HepG2 (cell line): Measurements from ENCODE around the gene ZBTB32. TPM values are rescaled to one million over a fixed set of nuclear protein-coding genes. Genes with fewer than 3 reads are reported as not detected.

Experiments
- EHMT2 ChIP-seq: fragments of 200-600 bp; sonication (generic); IDR thresholded peaks from 2 replicates; pipeline ENCODE4 v1.7.0; 2017; ENCODE audit warnings: antibody characterized with exemption, low read depth, low read length, borderline replicate concordance
- GFI1 ChIP-seq: sonication (generic); formaldehyde crosslinking; IDR thresholded peaks from 2 replicates; pipeline ENCODE4 v1.5.0; 2020; ENCODE audit warnings: missing genetic modification reagents, mild to moderate bottlenecking, borderline replicate concordance
- KLF6 ChIP-seq: IDR thresholded peaks from 2 replicates; pipeline ENCODE4 v1.8.0; 2016; ENCODE audit warnings: missing biosample characterization, missing genetic modification reagents
- MAFG ChIP-seq: sonication (generic); formaldehyde crosslinking; IDR thresholded peaks from 2 replicates; pipeline ENCODE4 v1.5.1; 2020; ENCODE audit warnings: mild to moderate bottlenecking, missing genetic modification reagents
- NR2F1 ChIP-seq, 2 experiments: fragments of 450-650 bp in 1 of 2; formaldehyde crosslinking in 1 of 2; IDR thresholded peaks; 2 replicates each; pipeline versions ENCODE4 v1.5.0 to v1.6.1; 2016 to 2020; ENCODE audit warnings: mild to moderate bottlenecking in 1 of 2, missing compliant biosample characterization in 1 of 2, missing genetic modification reagents in 1 of 2, moderate library complexity in 1 of 2
- SCMH1 ChIP-seq: sonication (generic); formaldehyde crosslinking; IDR thresholded peaks from 2 replicates; pipeline ENCODE4 v1.9.0; 2021; ENCODE audit warnings: missing genetic modification reagents, mild to moderate bottlenecking, borderline replicate concordance
- TOPORS ChIP-seq: sonication (generic); formaldehyde crosslinking; IDR thresholded peaks from 2 replicates; pipeline ENCODE4 v1.8.0; 2023; ENCODE audit warnings: mild to moderate bottlenecking, missing genetic modification reagents
- ZKSCAN8 ChIP-seq: IDR thresholded peaks from 2 replicates; pipeline ENCODE4 v1.6.1; 2016; ENCODE audit warnings: borderline replicate concordance, missing genetic modification reagents, missing compliant biosample characterization
- ZNF124 ChIP-seq: sonication (generic); formaldehyde crosslinking; IDR thresholded peaks from 2 replicates; pipeline ENCODE4 v1.4.0; 2020; ENCODE audit warnings: missing genetic modification reagents
- ZNF550 ChIP-seq: sonication (generic); formaldehyde crosslinking; IDR thresholded peaks from 2 replicates; pipeline ENCODE4 v1.4.0; 2020; ENCODE audit warnings: mild to moderate bottlenecking, missing genetic modification reagents, borderline replicate concordance
- polyA plus RNA-seq, 8 experiments: library from polyadenylated mRNA; depleted of rRNA in 3 of 8; stranded (reverse) in 7 of 8; unstranded in 1 of 8; fragments of >200 nt; fragmentation: Illumina TruSeq in 4 of 8; extraction: Trizol in 4 of 8; gene quantifications; 2 replicates each; pipeline versions ENCODE4 v1.2.1 to v1.2.3, GENCODE V29; 2011 to 2016; ENCODE audit warnings: low read depth in 4 of 8, missing spikeins in 1 of 8, mixed read lengths in 1 of 8; ENCODE audit not compliant: insufficient read depth in 1 of 8
- total RNA-seq, 5 experiments: library from RNA; depleted of rRNA; stranded (reverse); fragments of >200 nt; fragmentation: Illumina TruSeq; extraction: Trizol; gene quantifications; 2 replicates each; pipeline ENCODE4 v1.2.3, GENCODE V29; 2016; ENCODE audit warnings: low read depth in 1 of 5
- TF ChIP-seq, protein P1 (sequence below): sonication (generic); formaldehyde crosslinking; IDR thresholded peaks from 2 replicates; pipeline ENCODE4 v1.8.0; 2022; ENCODE audit warnings: mild to moderate bottlenecking, missing genetic modification reagents; ENCODE audit not compliant: insufficient replicate concordance
- TF ChIP-seq, protein P2 (sequence below): sonication (generic); formaldehyde crosslinking; IDR thresholded peaks from 2 replicates; pipeline ENCODE4 v1.5.1; 2020; ENCODE audit warnings: mild to moderate bottlenecking, missing genetic modification reagents, moderate library complexity
- TF ChIP-seq, protein P3 (sequence below): sonication (generic); formaldehyde crosslinking; IDR thresholded peaks from 2 replicates; pipeline ENCODE4 v1.5.1; 2020; ENCODE audit warnings: missing genetic modification reagents, mild to moderate bottlenecking, borderline replicate concordance
- TF ChIP-seq, protein P4 (sequence below): IDR thresholded peaks from 2 replicates; pipeline ENCODE4 v1.6.1; 2018; ENCODE audit warnings: missing genetic modification reagents, mild to moderate bottlenecking, missing compliant biosample characterization
- TF ChIP-seq, protein P5 (sequence below): sonication (generic); formaldehyde crosslinking; IDR thresholded peaks from 2 replicates; pipeline ENCODE4 v1.4.0; 2020; ENCODE audit warnings: missing genetic modification reagents, mild to moderate bottlenecking, borderline replicate concordance
- TF ChIP-seq, protein P6 (sequence below): sonication (generic); formaldehyde crosslinking; IDR thresholded peaks from 2 replicates; pipeline ENCODE4 v1.8.1; 2023; ENCODE audit warnings: missing genetic modification reagents, mild to moderate bottlenecking, borderline replicate concordance
- TF ChIP-seq, protein P7 (sequence below): sonication (generic); formaldehyde crosslinking; conservative IDR thresholded peaks from 2 replicates; pipeline ENCODE4 v1.5.0; 2020; ENCODE audit warnings: missing genetic modification reagents

Gene ZBTB32
- total and polyA plus RNA-seq, 2 of the 13 experiments (the other 11 are each of a cell fraction or from before 2014, with no cell fraction given): not detected

DNA sequence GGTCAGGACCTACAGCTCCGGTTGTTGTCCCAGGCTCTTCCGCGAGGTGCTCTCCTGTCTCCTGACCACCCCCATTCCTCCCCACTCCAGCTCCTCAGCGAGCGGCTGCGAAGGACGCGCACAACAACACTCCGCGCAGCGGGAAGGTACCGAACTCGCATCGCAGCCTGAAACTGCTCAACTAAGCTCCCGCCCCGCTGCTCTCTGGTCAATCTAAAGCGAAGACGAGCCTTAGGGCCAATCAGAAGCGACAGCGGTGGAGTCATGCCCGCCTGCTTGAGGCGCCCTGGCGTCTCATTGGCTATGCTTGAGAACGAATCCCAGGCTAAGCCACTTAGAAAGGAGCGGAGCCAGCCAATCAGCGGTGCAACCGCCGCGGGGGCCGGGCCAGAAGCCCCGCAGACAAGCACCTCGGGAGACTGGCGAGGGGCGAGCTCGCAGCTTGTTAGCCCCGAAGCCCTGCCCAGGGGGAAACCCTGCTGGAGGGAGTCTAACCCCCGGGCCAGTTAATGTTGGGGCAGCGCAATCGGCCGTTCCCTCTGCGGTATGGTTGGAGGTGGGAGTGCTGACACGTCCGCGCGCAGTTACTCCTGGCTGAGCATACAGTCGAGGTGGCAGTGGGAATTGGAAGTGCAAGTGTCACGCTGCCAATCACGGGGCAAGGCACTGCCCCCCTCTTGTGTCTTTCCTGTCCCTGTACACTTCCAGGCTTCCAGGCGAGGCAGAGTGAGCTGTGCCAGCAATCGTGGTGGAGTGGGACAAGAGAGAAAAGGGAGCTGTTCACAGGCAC is 1.9 kb upstream of the ZBTB32 start (continued):
- TF ChIP-seq, protein P1, sequence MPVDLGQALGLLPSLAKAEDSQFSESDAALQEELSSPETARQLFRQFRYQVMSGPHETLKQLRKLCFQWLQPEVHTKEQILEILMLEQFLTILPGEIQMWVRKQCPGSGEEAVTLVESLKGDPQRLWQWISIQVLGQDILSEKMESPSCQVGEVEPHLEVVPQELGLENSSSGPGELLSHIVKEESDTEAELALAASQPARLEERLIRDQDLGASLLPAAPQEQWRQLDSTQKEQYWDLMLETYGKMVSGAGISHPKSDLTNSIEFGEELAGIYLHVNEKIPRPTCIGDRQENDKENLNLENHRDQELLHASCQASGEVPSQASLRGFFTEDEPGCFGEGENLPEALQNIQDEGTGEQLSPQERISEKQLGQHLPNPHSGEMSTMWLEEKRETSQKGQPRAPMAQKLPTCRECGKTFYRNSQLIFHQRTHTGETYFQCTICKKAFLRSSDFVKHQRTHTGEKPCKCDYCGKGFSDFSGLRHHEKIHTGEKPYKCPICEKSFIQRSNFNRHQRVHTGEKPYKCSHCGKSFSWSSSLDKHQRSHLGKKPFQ (CRISPR knock-in tag): no peak
- TF ChIP-seq, protein P2, sequence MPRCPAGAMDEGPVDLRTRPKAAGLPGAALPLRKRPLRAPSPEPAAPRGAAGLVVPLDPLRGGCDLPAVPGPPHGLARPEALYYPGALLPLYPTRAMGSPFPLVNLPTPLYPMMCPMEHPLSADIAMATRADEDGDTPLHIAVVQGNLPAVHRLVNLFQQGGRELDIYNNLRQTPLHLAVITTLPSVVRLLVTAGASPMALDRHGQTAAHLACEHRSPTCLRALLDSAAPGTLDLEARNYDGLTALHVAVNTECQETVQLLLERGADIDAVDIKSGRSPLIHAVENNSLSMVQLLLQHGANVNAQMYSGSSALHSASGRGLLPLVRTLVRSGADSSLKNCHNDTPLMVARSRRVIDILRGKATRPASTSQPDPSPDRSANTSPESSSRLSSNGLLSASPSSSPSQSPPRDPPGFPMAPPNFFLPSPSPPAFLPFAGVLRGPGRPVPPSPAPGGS (CRISPR knock-in tag): 0 out of 2 replicates have a peak, but pooled peaks have one; percentile 66
- TF ChIP-seq, protein P3, sequence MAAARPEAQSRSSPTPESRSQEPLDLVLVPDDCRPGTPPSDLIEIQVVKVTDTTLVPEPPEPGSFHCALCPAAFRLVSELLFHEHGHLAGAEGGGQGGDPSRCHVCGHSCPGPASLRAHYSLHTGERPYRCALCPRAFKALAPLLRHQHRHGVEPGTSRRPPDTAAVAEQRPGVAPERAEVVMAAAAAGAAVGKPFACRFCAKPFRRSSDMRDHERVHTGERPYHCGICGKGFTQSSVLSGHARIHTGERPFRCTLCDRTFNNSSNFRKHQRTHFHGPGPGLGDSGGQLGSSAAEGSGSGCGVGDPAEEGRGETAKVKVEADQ: peak; percentile 87
- TF ChIP-seq ZKSCAN8 (CRISPR knock-in tag) (no peak), ZNF550 (CRISPR knock-in tag) (no peak), MAFG (CRISPR knock-in tag) (no peak), KLF6 (CRISPR knock-in tag) (no peak), ZNF124 (CRISPR knock-in tag) (no peak), GFI1 (CRISPR knock-in tag) (no peak), NR2F1 (CRISPR knock-in tag; IDR thresholded peaks at IDR 0.05) (no peak), SCMH1 (CRISPR knock-in tag) (no peak), TOPORS (CRISPR knock-in tag) (no peak), EHMT2 (no peak)
- TF ChIP-seq, protein P4, sequence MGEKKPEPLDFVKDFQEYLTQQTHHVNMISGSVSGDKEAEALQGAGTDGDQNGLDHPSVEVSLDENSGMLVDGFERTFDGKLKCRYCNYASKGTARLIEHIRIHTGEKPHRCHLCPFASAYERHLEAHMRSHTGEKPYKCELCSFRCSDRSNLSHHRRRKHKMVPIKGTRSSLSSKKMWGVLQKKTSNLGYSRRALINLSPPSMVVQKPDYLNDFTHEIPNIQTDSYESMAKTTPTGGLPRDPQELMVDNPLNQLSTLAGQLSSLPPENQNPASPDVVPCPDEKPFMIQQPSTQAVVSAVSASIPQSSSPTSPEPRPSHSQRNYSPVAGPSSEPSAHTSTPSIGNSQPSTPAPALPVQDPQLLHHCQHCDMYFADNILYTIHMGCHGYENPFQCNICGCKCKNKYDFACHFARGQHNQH (CRISPR knock-in tag): 0 out of 2 replicates have a peak, but pooled peaks have one; percentile 17
- TF ChIP-seq, protein P5, sequence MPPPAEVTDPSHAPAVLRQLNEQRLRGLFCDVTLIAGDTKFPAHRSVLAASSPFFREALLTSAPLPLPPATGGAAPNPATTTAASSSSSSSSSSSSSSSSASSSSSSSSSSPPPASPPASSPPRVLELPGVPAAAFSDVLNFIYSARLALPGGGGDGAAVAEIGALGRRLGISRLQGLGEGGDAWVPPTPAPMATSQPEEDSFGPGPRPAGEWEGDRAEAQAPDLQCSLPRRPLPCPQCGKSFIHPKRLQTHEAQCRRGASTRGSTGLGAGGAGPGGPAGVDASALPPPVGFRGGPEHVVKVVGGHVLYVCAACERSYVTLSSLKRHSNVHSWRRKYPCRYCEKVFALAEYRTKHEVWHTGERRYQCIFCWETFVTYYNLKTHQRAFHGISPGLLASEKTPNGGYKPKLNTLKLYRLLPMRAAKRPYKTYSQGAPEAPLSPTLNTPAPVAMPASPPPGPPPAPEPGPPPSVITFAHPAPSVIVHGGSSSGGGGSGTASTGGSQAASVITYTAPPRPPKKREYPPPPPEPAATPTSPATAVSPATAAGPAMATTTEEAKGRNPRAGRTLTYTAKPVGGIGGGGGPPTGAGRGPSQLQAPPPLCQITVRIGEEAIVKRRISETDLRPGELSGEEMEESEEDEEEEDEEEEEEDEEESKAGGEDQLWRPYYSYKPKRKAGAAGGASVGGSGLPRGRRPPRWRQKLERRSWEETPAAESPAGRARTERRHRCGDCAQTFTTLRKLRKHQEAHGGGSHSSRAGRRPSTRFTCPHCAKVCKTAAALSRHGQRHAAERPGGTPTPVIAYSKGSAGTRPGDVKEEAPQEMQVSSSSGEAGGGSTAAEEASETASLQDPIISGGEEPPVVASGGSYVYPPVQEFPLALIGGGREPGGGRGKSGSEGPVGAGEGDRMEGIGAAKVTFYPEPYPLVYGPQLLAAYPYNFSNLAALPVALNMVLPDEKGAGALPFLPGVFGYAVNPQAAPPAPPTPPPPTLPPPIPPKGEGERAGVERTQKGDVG (CRISPR knock-in tag): 0 out of 2 replicates have a peak, but pooled peaks have one; percentile 32
- TF ChIP-seq, protein P6, sequence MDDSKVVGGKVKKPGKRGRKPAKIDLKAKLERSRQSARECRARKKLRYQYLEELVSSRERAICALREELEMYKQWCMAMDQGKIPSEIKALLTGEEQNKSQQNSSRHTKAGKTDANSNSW: no peak
- TF ChIP-seq, protein P7, sequence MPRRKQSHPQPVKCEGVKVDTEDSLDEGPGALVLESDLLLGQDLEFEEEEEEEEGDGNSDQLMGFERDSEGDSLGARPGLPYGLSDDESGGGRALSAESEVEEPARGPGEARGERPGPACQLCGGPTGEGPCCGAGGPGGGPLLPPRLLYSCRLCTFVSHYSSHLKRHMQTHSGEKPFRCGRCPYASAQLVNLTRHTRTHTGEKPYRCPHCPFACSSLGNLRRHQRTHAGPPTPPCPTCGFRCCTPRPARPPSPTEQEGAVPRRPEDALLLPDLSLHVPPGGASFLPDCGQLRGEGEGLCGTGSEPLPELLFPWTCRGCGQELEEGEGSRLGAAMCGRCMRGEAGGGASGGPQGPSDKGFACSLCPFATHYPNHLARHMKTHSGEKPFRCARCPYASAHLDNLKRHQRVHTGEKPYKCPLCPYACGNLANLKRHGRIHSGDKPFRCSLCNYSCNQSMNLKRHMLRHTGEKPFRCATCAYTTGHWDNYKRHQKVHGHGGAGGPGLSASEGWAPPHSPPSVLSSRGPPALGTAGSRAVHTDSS (CRISPR knock-in tag): no peak
